HG03521 (cell line): ENCODE results near the gene CDC42EP1.

Source experiments
- ATAC-seq: cut with Tn5 transposase; IDR thresholded peaks from one replicate; pipeline ENCODE4 v1.9.1; 2021; ENCODE audit warnings: mild to moderate bottlenecking, moderate library complexity; ENCODE audit not compliant: unreplicated experiment

CDC42EP1 gene

DNA sequence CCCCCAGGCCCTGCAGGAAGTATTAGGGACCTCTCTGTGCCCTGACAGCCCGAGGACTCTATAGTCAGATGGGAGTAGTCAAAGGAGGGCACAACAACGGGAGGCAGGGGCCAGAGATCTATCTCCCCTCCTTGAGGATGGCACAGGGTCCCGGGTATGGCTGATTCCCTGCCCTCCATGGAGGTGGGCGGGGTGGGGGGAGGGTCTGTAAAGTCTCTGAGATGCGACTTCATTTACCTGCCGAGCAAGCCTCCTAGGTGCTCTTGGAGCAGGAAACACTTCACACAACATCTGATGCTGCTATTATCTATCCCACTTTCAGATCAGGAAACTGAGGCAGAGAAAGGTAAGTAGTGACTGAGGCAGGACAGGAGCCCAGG is 769 bp upstream of the CDC42EP1 start:
- ATAC-seq = no peak

DNA sequence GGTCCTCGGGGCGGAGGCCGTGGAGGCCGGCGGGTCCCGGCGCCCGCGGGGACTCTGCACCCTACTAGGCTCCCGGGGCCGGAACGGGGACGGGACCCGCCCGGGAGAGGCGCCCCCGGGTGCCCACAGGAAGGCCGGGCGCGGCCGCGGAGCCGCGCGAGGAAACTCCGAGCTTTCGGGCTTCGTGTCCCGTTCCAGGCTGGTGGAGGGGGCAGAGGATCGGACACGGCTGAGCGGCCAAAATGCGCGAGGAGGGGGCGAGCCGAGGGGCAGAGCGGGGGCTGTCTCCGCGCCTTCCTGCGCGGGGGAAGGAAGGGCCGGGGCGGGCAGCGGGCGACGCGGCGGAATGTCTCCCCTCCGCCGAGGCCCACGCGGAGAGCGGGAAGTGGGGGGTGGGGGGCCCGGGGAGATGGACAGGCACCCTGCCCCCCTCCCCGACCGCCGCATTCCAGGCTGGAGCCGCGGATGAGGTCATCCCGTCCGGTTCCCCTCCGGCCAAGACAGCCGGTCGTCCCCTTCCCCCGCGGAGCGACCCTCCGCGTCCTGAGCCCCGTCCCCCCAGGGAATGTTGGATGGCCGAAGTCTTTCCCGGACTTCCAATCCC is 430 bp downstream of the CDC42EP1 start:
- no peak for ATAC-seq

GRCh38 chr22:37561212-37562048 is 1.1 kb downstream of the CDC42EP1 start:
- ATAC-seq = no peak

DNA sequence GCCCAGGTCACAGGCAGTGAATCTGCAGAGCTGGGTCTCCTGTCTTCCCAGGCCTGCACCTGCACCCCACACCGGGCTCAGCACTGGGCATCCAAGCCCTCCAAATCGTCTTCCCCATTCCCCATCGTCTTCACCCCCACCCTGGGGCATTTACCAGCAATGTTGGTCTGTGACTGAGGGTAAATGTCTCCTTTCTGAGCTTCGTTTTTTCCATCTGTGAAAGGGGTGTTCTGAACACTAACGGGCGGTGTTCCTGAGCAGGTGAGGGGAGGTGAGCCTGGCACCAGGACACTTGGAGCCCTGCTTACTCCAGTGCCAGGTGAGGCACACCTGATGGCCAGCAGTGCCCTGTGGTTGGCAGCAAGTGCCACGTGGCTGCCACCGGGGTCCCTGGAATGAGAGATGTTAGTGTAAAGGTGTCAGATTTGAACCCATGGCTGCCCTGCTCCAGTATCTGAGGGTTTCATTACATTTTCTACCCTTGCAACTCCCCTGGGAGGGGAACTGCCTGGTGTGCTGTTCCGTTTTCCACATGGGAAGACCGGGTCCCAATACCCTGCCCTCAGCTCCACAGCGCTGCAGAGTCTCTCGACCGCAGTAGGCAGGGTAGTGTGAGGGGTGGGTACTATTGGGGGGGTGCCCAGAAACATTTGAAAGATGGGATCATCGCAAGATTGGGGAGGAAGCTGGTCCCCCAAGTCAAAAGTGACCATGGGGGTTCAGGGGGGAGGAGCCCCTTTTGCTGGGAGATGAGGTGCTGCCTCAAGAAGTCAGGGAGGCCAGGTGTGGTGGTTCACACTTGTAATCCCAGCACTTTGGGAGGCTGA is 2.0 kb downstream of the CDC42EP1 start:
- ATAC-seq = no peak

- ATAC-seq = no peak
These were observed 3.1 kb downstream of the CDC42EP1 start for GRCh38 chr22:37563153-37564081.

GRCh38 chr22:37564111-37564711 is 3.9 kb downstream of the CDC42EP1 start:
- ATAC-seq = no peak

DNA sequence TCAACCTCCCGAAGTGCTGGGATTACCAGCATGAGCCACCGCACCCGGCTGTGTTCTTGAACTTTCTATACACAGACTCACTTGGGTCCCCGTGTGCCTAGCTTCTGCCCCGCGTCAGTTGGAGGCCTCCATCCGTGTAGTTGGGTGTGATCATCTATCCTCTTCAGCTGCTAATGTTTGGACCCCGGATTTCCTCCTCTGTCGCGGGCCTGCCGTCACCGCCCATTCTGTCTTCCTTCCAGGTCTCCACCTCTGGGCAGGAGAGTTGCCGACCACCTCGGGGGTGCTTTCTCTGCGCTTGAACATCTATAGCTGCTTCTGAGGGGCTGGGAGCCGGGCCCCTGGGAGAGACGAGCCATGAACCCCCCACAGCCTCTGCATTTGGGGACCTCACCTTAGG is 5.5 kb downstream of the CDC42EP1 start:
- no peak for ATAC-seq

- ATAC-seq = no peak
These were observed 6.1 kb downstream of the CDC42EP1 start for GRCh38 chr22:37566329-37566837.

DNA sequence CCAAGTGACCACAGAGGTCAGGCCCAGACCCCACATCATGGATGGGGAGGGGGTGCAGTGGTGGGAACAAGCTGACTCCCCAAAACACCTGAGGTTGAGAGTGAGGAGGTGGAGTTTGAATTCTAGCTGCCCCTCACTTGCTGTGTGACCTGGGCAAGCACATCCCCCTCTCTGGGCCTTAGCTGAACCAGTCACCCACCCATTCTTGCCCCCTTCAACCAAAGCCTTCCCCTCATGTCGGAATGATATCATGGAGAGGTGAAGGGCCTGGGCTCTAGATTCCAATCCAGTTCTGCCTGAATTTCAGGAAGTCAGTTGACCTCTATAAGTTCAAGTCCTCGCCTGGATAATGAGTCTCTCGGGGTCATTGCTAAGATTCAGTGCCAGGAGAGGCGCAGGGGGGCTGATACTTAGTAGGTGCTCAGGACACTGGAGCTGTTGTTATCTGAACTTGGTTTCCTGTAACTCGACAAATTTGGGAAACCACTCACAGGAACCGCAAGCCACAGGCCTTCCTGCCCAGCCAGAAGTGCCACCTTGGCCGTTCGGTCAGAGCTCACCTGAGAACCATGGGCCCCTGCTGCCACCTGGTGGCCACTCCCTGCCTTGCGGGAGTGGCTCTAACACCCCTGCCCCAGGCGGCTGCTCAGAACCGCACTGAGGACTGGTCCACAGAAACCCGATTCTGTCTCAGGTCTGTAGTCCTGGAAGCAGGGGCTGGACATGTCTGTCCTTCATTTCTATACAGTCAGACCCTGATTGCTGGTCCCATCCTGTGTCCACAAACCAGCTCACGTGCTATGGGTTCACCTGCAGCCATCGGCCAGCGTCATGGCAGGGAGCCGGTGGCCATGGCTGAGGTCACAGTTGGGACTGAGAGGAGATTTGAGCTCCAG is 6.9 kb downstream of the CDC42EP1 start:
- peak; percentile 82 for ATAC-seq

DNA sequence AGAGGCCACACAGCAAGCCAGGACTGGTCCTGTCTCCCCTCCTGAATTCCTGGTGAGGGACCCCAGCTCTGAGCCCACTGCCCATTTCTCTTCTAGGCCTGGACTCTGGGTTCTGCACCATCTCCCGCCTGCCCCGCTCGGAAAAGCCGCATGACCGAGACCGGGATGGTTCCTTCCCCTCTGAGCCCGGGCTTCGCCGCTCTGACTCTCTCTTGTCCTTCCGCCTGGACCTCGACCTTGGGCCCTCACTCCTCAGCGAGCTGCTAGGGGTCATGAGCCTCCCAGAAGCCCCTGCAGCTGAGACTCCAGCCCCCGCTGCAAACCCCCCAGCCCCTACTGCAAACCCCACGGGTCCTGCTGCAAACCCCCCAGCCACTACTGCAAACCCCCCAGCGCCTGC is 7.7 kb downstream of the CDC42EP1 start:
- no peak for ATAC-seq

GRCh38 chr22:37568448-37569008 is 8.2 kb downstream of the CDC42EP1 start:
- ATAC-seq = no peak

- ATAC-seq = no peak
These were observed 9.0 kb downstream of the CDC42EP1 start for GRCh38 chr22:37569009-37569920.

GRCh38 chr22:37569921-37570660 is 9.8 kb downstream of the CDC42EP1 start:
- no peak for ATAC-seq

- ATAC-seq = no peak
These were observed 10.3 kb downstream of the CDC42EP1 start for GRCh38 chr22:37570661-37570976.

GRCh38 chr22:37571258-37571991 is 11.1 kb downstream of the CDC42EP1 start:
- no peak for ATAC-seq

GRCh38 chr22:37571992-37572373 is 11.7 kb downstream of the CDC42EP1 start:
- ATAC-seq = no peak
